Astrocyte of the spinal cord (primary cell): ENCODE data around the gene CEACAM8.
"Not testable (repeated sequence)": the region's sequence is repeated elsewhere in the genome, so short reads cannot be mapped to it uniquely, and the experiment has no call there.

Source experiments
- DNase-seq: peaks from one replicate; pipeline ENCODE4 v3.0.0; 2011; ENCODE audit warnings: low read depth, low spot score
- H3K4me3 ChIP-seq: 2 replicates; pipeline ENCODE4 v1.5.1; 2011; ENCODE audit warnings: low read depth, mild to moderate bottlenecking, low read length, moderate library complexity
- in situ Hi-C: cut with HindIII; loops from 2 replicates; pipeline ENCODE4 v1.10.0; 2017; ENCODE audit warnings: low sequenced_read_pairs
- TF ChIP-seq, protein P1 (sequence below): IDR thresholded peaks from 2 replicates; pipeline ENCODE4 v1.5.1; 2012; ENCODE audit warnings: low read depth, mild to moderate bottlenecking, low read length, inconsistent platforms

The CEACAM8 gene

DNA sequence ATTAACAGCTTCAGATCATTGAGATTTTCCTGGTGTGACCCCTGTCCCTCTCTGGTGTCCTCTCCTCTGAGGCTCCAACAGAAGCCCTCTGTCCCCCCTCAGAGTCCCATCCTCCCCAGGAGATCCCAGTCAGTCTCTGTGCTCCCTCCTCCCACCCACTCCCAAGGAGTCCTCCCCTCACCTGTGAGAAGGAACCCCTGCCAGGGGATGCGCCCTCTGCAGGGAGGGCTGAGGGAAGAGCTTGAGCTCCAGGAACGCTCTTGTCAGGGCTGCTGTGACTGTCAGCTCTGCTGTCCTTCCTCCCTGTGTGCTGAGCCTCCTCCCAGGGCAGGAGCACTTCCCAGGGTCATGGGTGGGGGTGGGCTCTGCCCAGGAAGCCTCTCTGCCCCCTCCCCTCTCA lies 33.2 kb downstream of the CEACAM8 start:
- TF ChIP-seq, protein P1, sequence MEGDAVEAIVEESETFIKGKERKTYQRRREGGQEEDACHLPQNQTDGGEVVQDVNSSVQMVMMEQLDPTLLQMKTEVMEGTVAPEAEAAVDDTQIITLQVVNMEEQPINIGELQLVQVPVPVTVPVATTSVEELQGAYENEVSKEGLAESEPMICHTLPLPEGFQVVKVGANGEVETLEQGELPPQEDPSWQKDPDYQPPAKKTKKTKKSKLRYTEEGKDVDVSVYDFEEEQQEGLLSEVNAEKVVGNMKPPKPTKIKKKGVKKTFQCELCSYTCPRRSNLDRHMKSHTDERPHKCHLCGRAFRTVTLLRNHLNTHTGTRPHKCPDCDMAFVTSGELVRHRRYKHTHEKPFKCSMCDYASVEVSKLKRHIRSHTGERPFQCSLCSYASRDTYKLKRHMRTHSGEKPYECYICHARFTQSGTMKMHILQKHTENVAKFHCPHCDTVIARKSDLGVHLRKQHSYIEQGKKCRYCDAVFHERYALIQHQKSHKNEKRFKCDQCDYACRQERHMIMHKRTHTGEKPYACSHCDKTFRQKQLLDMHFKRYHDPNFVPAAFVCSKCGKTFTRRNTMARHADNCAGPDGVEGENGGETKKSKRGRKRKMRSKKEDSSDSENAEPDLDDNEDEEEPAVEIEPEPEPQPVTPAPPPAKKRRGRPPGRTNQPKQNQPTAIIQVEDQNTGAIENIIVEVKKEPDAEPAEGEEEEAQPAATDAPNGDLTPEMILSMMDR, result no peak
- no peak overlapping the region for H3K4me3 ChIP-seq
- no peak for DNase-seq
- in situ Hi-C loops, result no loop called here

GRCh38 chr19:42560731-42561130 lies 34.0 kb downstream of the CEACAM8 start:
- in situ Hi-C loops, result no loop called here
- no peak for DNase-seq
- TF ChIP-seq, protein P1, result no peak
- H3K4me3 ChIP-seq, result no peak overlapping the region

DNA sequence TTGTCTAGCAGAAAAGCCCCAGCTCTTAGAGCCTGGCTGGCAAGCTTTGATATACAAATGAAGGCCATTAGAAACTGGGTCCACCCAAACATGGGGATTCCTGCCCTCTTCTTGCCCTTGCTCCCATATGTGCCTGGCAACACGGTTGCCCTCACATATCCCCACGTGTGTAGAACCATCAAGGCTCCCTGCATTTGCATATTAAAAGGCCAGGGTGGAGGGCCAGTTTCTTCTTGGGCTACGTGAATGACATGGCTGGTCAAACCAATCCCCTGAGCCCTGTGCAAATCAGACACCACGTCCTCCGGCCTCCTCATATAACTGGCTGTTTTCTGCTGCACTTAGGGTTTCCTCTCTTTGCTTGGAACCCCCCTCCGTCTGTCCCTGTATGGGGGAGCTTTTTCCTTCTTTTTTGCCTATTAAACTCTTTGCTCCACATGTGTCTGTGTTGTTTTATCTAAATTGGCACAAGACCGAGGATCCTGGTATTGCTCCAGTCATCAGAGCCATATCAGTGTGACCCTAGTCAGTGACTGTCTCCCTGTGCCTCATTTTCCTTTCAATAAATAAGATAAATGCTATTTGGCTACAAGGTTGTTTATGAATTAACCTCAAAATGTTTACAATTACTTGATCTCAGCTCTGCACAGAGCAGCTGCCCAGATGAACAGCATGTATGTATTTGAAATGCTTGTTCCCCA lies 36.1 kb downstream of the CEACAM8 start:
- TF ChIP-seq, protein P1, result no peak
- in situ Hi-C loops, result no loop called here
- no peak overlapping the region for H3K4me3 ChIP-seq
- DNase-seq, result no peak

- DNase-seq, H3K4me3 ChIP-seq, in situ Hi-C loops: not testable (repeated sequence)
These were observed 37.3 kb downstream of the CEACAM8 start for GRCh38 chr19:42557386-42557871.

- in situ Hi-C loops, result no loop called here
- DNase-seq, result no peak
These were observed 38.9 kb downstream of the CEACAM8 start for GRCh38 chr19:42555801-42556200.

DNA sequence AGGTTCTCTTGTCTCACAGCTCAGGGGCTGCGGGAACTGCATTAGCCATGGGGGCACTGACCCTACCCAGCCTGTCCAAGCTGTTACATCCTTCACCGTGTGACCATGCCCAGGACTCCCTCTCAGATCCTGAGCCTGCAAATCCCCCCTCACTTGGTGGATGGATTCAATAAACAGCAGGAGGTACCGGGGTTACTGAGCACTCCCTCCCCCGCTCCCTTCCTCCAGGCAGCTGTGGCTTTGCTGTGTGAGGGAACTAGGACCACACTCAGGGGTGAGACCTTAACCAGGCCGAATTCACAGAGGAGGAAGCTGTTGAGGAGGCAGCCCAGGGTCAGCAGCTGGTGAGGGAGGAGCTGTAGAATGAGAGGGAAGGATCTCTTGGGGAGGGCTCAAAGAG lies 39.4 kb downstream of the CEACAM8 start:
- TF ChIP-seq, protein P1, result no peak
- in situ Hi-C loops, result no loop called here
- no peak for DNase-seq
- no peak overlapping the region for H3K4me3 ChIP-seq

More at GRCh38 chr19:42555801-42556200, 38.9 kb downstream of the CEACAM8 start:
- H3K4me3 ChIP-seq, result no peak overlapping the region
- TF ChIP-seq, protein P1, result no peak

DNA sequence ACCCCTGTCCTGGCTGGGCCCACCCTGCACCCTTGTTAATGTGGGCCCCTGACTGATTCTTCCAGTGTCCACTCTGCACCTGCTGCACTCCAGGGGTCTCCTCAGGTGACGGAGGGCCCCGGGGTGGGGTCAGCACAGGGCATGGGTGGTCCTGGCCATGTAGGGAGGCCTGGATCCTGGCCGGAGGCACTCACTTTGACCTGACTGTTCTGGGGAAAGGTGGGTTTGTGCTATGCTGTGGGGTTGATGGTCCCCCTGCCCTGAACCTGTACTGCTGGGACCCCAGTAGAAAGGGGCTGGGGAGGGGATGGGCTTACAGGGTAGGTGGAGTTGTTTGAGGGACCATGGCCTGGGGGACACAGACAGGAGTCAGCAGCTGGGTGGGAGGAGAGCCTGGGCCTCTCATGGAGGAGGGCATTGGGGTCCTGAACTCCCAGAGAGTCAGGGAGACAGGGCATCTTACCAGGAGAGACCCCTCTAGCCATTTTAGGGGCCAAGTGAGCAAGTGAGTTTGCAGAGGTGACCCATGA lies 40.6 kb downstream of the CEACAM8 start:
- in situ Hi-C loops, result no loop called here
- TF ChIP-seq, protein P1, result no peak
- DNase-seq, result no peak
- no peak overlapping the region for H3K4me3 ChIP-seq
